Measurements from ENCODE around the gene ATR. TPM values are rescaled to one million over a fixed set of nuclear protein-coding genes. Genes with fewer than 3 reads are reported as not detected.

ATR gene
- total RNA-seq, 1 donor from 2014 or later, result 47.4 TPM

GRCh38 chr3:142501004-142501926, 77.3 kb downstream of the ATR start:
- peaks cover 65% of the 10 kb centered on the region for H3K36me3 Mint-ChIP-seq (ENCODE audit: low read depth)
- TF ChIP-seq CTCF (IDR thresholded peaks at IDR 0.05), result no peak
- peaks cover 4% of the 10 kb centered on the region for H3K4me1 Mint-ChIP-seq
- ATAC-seq (ENCODE audit: low read depth) (no peak), DNase-seq (no peak)
- CTCF ChIA-PET, result no interaction called here
- POLR2A ChIA-PET, result no interaction called here
- H3K4me3 Mint-ChIP-seq, result no peak overlapping the region
- no peaks in the 10 kb centered on the region for H3K9me3 Mint-ChIP-seq
- H3K27me3 Mint-ChIP-seq, result no peaks in the 10 kb centered on the region
- intact Hi-C loops (cut with micrococcal nuclease), result no loop called here
- no peak overlapping the region for H3K27ac Mint-ChIP-seq

GRCh38 chr3:142500211-142500610, 78.3 kb downstream of the ATR start:
- H3K9me3 Mint-ChIP-seq, result no peaks in the 10 kb centered on the region
- ChIA-PET CTCF (no interaction called here), POLR2A (no interaction called here)
- no peaks in the 10 kb centered on the region for H3K27me3 Mint-ChIP-seq
- peaks cover 65% of the 10 kb centered on the region for H3K36me3 Mint-ChIP-seq (ENCODE audit: low read depth)
- H3K27ac Mint-ChIP-seq, result no peak overlapping the region
- DNase-seq (no peak), ATAC-seq (ENCODE audit: low read depth) (no peak)
- intact Hi-C loops (cut with micrococcal nuclease), result no loop called here
- no peak for TF ChIP-seq CTCF (IDR thresholded peaks at IDR 0.05)
- H3K4me3 Mint-ChIP-seq, result no peak overlapping the region
- H3K4me1 Mint-ChIP-seq, result peaks cover 4% of the 10 kb centered on the region

GRCh38 chr3:142498397-142499180, 79.9 kb downstream of the ATR start:
- TF ChIP-seq CTCF (IDR thresholded peaks at IDR 0.05), result no peak
- Mint-ChIP-seq H3K4me3 (no peak overlapping the region), H3K27me3 (no peaks in the 10 kb centered on the region), H3K27ac (no peak overlapping the region), H3K4me1 (peaks cover 4% of the 10 kb centered on the region), H3K36me3 (ENCODE audit: low read depth) (peaks cover 71% of the 10 kb centered on the region), H3K9me3 (no peaks in the 10 kb centered on the region)
- intact Hi-C loops (cut with micrococcal nuclease), result no loop called here
- peak; percentile 10 for ATAC-seq (ENCODE audit: low read depth)
- POLR2A ChIA-PET, result interaction anchor here (0.7 kb wide), 1 partner anchor 81 kb away, joined by 3 read pairs; no protein-coding TSS in a partner anchor
- no peak for DNase-seq
- CTCF ChIA-PET, result no interaction called here

- no peak overlapping the region for H3K27ac Mint-ChIP-seq
- CTCF ChIA-PET, result interaction anchor here (0.6 kb wide), 1 partner anchor 260 kb away, joined by 3 read pairs; no protein-coding TSS in a partner anchor
- DNase-seq, result no peak
- intact Hi-C loops (cut with micrococcal nuclease), result no loop called here
- no peaks in the 10 kb centered on the region for H3K27me3 Mint-ChIP-seq
- H3K4me3 Mint-ChIP-seq, result no peak overlapping the region
- H3K4me1 Mint-ChIP-seq, result peaks cover 4% of the 10 kb centered on the region
- H3K9me3 Mint-ChIP-seq, result no peaks in the 10 kb centered on the region
- TF ChIP-seq CTCF (IDR thresholded peaks at IDR 0.05), result no peak
- no peak for ATAC-seq (ENCODE audit: low read depth)
- POLR2A ChIA-PET, result no interaction called here
- peaks cover 74% of the 10 kb centered on the region for H3K36me3 Mint-ChIP-seq (ENCODE audit: low read depth)
Measured at GRCh38 chr3:142497729-142498128, 80.8 kb downstream of the ATR start.

GRCh38 chr3:142495103-142495502, 83.4 kb downstream of the ATR start:
- Mint-ChIP-seq H3K4me3 (no peak overlapping the region), H3K27me3 (no peaks in the 10 kb centered on the region), H3K9me3 (no peaks in the 10 kb centered on the region), H3K27ac (no peak overlapping the region), H3K4me1 (peaks cover 4% of the 10 kb centered on the region), H3K36me3 (ENCODE audit: low read depth) (peaks cover 79% of the 10 kb centered on the region)
- CTCF ChIA-PET, result no interaction called here
- POLR2A ChIA-PET, result no interaction called here
- no peak for ATAC-seq (ENCODE audit: low read depth)
- TF ChIP-seq CTCF (IDR thresholded peaks at IDR 0.05), result no peak
- no peak for DNase-seq
- intact Hi-C loops (cut with micrococcal nuclease), result no loop called here
